ENCODE results near the gene AQP7. TPM values are rescaled to one million over a fixed set of nuclear protein-coding genes. Genes with fewer than 3 reads are reported as not detected.

AQP7 gene
- total RNA-seq, 1 donor from 2014 or later = not detected

DNA sequence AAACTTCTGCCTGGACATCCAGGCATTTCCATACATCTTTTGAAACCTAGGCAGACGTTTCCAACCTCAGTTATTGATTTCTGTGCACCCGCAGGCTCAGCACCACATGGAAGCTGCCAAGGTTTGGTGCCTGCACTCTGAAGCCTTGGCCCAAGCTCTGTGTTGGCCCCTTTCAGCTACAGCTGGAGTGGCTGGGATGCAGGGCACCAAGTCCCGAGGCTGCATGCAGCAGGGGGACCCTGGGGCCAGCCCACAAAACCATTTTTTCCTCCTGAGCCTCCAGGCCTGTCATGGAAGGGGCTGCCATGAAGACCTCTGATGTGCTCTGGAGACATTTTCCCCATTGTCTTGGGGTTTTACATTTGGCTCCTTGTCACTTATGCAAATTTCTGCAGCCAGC lies 62.2 kb downstream of the AQP7 start:
- DNase-seq (ENCODE audit: low read depth) (no peak), FAIRE-seq (no peak)
- no peak overlapping the region for H3K4me3 ChIP-seq (ENCODE audit: low read depth, low read length)
- TF ChIP-seq, protein P1, sequence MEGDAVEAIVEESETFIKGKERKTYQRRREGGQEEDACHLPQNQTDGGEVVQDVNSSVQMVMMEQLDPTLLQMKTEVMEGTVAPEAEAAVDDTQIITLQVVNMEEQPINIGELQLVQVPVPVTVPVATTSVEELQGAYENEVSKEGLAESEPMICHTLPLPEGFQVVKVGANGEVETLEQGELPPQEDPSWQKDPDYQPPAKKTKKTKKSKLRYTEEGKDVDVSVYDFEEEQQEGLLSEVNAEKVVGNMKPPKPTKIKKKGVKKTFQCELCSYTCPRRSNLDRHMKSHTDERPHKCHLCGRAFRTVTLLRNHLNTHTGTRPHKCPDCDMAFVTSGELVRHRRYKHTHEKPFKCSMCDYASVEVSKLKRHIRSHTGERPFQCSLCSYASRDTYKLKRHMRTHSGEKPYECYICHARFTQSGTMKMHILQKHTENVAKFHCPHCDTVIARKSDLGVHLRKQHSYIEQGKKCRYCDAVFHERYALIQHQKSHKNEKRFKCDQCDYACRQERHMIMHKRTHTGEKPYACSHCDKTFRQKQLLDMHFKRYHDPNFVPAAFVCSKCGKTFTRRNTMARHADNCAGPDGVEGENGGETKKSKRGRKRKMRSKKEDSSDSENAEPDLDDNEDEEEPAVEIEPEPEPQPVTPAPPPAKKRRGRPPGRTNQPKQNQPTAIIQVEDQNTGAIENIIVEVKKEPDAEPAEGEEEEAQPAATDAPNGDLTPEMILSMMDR (IDR thresholded peaks at IDR 0.05; ENCODE audit: insufficient read depth, low read length, severe bottlenecking) = no peak
- H3K27me3 ChIP-seq (ENCODE audit: control insufficient read depth, insufficient read depth, low read length) = no peaks in the 10 kb centered on the region
- peaks cover 17% of the 10 kb centered on the region for H3K36me3 ChIP-seq (ENCODE audit: control insufficient read depth, insufficient read depth, low read length)

Other genes with a start within 250 kb of the AQP7 start
- 21.3 and 30.3 TPM in 2 replicates for gene B4GALT1, start 235.2 kb downstream of the AQP7 start, total RNA-seq
- gene SPINK4, start 162.4 kb downstream of the AQP7 start, total RNA-seq = not detected in 2 replicates
- gene BAG1, start 137.9 kb downstream of the AQP7 start, total RNA-seq = 56.5 and 68.7 TPM in 2 replicates
- 173 and 182 TPM in 2 replicates for gene CHMP5, start 137.5 kb downstream of the AQP7 start, total RNA-seq
- gene NFX1, start 112.1 kb downstream of the AQP7 start, total RNA-seq = 19.2 and 25.5 TPM in 2 replicates
- 47.7 and 363 TPM in 2 replicates for gene AQP3, start 45.0 kb upstream of the AQP7 start, total RNA-seq
- gene NOL6, start 71.4 kb upstream of the AQP7 start, total RNA-seq = 21.0 and 35.3 TPM in 2 replicates
- gene ANKRD18B, start 121.7 kb upstream of the AQP7 start, total RNA-seq = 5.8 and 6.0 TPM in 2 replicates